ENCODE results near the gene CYSLTR2. TPM values are rescaled to one million over a fixed set of nuclear protein-coding genes. Genes with fewer than 3 reads are reported as not detected.
A peak's percentile ranks its signal among the peaks of the same experiment; 100 is the strongest.

Gene CYSLTR2, protein sequence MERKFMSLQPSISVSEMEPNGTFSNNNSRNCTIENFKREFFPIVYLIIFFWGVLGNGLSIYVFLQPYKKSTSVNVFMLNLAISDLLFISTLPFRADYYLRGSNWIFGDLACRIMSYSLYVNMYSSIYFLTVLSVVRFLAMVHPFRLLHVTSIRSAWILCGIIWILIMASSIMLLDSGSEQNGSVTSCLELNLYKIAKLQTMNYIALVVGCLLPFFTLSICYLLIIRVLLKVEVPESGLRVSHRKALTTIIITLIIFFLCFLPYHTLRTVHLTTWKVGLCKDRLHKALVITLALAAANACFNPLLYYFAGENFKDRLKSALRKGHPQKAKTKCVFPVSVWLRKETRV
- polyA plus RNA-seq (ENCODE audit: insufficient read length in 4 of 4), result under 1 TPM; 0.46 to 0.66 (median 0.53) TPM

DNA sequence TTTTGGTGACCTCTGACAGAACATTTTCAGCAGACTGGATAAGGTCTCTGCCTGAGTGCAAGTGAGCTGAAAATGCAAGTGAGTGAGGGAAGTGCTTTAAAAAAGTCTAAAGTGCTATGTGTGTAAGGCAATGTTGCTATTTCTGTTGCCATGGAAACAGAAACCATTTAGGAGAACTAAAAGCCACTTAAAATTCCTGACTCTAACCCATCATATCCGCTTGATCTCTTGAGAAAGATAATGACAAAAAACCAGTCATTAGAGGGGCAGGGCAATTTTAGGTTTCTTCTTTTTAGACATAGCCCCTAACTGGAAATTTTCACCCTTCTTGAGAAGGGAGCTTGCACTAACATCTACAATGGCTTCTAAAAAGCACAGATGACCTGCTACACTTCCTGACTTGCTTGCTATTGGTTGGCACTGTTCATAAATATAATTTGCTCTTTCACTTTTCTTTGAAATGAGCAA is at the start of gene CYSLTR2:
Gene CYSLTR2, plus strand, starts transcription at position 458 of the 468 bp plus-strand sequence. CDS start 52,889 bp downstream, outside the sequence.
- DNase-seq (ENCODE audit: low read depth in 4 of 4, low spot score in 3 of 4), result peak in 2 of 4 donors; percentile 15 to 26

DNA sequence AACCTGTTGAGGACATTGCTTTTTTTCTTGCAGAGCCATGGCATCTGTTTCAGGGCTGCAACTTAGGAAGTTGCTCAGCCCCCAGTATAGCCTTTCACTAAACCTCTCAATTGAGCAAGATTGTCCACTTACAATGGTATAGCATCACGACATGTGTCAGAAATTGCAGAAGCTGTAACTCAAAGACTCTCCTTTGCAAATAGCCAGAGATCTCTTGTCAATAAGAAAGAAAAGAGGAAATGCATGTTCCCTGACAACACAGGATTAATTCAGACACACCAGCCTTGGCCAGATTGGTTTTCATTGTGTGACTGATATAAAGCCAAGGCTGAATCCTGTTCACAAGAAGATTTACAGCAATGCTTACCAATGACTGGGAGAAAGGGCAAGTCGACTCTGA is 38.7 kb upstream of the CYSLTR2 start:
- no peak for DNase-seq (ENCODE audit: low read depth in 4 of 4, low spot score in 3 of 4)

DNA sequence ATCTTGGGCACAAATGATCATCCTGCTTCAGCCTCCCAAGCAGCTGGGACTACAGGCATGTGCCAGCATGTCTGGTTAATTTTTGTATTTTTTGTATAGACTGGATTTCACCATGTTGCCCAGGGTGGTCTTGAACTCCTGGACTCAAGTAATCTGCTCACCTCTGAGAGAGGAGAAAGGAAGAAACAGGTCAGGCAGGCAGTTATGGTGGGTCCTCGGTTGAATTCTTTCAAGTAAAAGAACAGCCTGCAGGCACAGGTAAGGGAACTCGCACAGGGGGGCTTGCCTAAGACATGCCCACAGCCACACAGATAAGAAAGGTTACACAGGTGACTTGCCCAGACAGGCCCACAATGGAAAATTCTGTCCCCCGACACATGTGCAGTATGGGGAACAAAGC is 34.8 kb upstream of the CYSLTR2 start:
- no peak for DNase-seq (ENCODE audit: low read depth in 4 of 4, low spot score in 3 of 4)

DNA sequence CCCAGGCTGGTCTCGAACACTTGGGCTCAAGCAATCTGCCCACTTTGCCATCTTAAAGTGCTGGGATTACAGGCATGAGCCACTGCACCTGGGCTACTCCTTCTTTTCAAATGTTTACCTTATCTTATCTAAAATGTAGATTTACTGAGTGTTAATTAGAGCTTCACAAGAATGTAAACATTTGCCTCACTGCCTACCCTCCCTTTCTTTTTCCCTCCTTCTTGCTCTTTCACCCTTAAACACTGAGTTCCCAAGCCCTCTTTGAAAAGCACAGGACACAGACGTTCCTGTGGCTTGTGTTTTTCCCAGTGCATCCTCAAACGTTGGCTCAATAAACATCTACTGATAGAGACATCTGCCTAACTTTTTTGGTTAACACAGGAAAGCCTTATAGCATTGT is 32.7 kb upstream of the CYSLTR2 start:
- DNase-seq (ENCODE audit: low read depth in 4 of 4, low spot score in 3 of 4), result no peak

DNA sequence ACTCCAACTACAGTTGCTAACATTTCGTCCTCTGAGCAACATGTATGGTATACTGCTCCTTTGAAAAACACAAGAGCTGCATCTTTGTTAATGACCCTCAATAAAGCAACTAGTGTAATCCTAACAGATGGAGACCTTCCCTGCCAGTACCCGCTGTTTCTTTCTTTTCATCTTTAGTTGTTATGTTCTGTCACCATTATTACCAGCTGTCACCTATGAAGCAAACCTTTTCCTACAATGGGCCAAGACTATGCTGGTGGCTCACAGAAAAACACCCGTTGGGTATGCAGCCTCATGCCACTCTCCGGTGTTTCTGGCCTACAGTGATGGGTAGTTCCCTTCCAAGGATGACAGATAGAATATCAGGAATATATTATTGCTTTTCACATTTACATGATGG is 29.7 kb upstream of the CYSLTR2 start:
- no peak for DNase-seq (ENCODE audit: low read depth in 4 of 4, low spot score in 3 of 4)

DNA sequence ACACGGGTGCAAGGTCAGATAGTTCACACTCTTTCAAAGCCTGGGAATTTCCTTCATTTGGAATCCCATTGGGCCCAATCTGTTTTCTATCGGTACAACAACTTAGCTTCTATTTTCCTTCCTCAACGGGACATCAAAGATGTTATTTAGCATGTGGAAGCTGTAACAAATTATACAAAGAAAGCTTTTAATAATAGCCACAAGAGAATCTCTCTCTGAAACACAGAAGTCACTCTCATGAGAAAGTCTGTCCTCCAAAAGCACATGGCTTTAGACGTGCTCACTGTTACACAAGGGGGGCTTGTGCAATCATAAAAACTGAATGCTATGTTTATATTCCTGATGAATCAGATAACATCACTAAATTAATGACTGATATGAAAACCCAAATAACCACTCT is 28.9 kb upstream of the CYSLTR2 start:
- no peak for DNase-seq (ENCODE audit: low read depth in 4 of 4, low spot score in 3 of 4)

DNA sequence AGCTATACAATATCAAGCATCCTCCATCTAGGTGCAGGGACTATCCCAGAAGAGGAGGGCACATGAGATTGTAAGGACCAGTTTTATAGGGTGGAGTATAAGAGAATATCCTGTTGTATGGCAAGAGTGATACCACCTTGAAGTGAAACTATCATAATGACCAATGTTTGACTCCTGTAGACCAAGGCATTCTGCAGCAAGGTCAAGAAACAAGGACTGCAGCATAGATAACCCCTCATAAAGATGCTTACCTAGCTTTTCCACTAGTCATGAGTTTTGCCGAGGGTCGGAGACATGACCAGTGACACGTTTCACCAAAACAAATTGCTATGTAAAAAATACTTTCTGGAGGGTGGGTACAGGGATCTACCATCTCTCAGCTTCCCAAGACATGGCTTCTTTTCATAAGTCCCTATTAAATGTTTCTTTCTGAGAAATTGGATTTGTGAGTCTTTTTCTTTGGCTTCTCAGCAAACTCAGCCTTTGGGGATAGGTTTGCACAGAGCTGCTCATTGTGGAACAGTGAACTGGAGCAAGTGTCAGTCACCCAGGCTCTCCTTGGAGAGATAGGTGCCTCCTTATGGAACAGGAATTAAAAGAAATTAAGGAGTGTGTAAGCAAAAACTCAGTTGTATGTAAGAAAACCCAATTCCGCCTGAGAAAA is 28.2 kb upstream of the CYSLTR2 start:
- no peak for DNase-seq (ENCODE audit: low read depth in 4 of 4, low spot score in 3 of 4)

DNA sequence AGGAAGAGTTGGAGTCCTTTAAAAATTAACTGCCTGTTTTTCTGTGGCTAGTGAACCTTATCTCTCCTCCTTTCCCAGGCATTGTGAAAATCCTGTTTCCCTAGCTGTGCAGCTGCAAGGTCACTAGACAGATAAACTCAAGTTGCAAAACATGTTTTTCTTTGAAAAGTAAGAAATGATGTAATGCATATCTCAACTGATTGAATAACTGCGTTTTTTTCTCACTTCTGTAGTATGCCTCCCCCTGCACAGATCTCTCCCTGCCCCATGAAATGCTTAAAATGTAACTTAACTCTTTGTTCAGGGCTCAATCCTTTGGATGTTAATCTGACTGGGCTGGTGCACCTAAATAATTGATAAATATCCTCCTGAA is 27.7 kb upstream of the CYSLTR2 start:
- peak in 3 of 4 donors; percentile 28 to 49 (median 48) for DNase-seq (ENCODE audit: low read depth in 4 of 4, low spot score in 3 of 4)

DNA sequence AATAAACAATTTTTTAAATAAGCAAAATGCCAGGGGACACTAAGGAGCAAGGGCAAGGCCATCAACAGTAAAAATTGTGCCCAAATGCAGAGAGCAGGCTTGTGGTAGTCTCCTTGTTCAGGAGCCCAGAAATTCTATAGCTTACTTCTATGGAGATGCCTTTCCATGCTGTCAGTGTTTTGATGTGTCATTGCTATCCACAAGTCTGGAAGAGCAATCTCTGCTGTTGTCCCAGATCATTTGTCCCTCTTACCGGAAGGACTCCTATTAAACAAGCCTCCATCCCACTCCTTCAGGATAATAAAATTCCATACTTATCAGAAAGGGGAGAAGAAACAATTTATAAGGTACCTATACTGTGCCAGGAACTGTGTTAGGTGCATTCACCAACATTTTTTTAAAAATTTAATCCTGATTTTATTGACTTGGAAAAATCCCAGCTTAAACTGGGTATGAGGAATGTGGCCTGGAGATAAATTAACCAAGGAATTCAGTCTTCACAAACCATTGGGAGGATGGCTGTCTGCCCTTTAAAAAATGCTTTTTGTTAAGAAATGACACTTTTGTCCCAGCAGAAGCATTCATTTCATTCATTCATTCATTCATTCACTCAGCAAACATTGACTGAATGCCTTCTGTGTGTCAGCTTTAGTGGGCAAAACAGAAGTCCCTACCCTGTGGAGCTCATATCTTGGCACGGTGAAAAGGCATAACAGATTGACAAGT is 26.8 kb upstream of the CYSLTR2 start:
- no peak for DNase-seq (ENCODE audit: low read depth in 4 of 4, low spot score in 3 of 4)

DNA sequence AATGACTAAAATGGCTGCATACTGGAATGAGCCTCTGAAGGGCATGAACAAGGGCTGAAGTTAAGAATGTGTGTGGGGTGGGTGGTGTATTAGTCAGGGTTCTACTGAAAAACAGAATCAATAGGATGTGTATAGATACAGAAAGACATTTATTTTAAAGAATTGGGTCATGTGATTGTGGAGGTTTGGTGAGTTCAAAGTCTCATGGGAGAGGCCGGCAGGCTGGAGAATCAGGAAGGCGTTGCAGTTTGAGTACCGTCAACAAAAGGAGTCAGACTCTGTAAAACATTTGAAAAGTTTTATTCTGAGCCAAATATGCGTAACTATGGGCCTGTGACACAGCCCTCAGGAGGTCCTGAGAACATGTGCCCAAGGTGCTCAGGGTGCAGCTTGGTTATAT is 24.5 kb upstream of the CYSLTR2 start:
- DNase-seq (ENCODE audit: low read depth in 4 of 4, low spot score in 3 of 4), result no peak

DNA sequence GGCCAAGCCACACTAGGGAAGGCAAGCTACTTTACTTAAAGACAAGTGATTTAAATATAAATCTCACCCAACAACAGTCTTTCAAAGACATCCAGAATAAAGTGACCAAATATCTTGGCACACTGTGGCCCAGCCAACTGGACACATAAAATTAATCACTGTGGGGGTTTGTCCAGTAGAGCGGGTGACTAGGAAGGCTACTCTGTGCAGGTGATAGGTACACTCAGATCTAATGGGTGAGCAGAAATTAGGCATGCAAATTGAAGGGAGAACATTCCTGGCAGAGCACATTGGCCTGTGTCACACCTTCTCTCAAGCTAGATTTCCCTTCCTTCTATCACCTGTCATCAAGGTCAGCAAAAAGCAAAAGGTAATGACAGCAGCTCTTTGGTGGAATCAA is 23.4 kb upstream of the CYSLTR2 start:
- no peak for DNase-seq (ENCODE audit: low read depth in 4 of 4, low spot score in 3 of 4)

DNA sequence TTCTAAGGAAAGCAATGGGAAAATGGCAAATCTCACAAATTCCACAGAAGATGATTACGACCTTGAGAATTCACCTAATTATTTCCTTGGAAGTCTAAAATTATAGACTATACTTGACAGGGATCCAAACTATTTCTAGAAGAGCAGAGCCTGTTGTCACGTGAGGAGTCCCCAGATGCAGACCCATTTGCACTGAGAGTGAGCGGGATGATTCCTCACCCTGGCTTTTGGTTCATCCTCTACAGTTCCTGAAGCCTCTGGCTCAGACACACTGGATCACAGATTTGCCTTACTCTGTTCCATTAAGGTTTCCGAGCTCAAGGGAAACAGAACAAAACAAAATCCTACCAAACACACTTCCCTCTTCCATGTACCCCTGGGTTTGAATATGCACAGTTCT is 23.0 kb upstream of the CYSLTR2 start:
- no peak for DNase-seq (ENCODE audit: low read depth in 4 of 4, low spot score in 3 of 4)

DNA sequence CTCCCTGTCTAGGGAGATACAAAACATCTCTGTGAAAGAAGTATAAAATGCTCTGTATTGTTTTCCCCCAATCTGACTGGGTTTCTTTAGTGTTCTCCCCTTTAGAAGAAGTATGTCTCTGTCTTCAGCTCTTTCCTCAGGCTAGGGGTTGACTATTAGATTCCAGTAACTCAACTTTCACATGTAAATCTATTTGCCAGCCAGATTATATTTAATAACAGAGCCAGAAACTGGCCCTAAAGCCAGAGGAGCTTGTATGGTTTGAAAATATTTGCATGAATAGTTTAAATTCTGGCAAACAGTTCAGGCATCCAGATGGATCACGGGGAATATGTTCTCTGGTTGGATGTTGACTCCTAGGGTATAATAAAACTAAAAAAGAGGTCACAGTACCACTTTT is 22.3 kb upstream of the CYSLTR2 start:
- DNase-seq (ENCODE audit: low read depth in 4 of 4, low spot score in 3 of 4), result no peak

DNA sequence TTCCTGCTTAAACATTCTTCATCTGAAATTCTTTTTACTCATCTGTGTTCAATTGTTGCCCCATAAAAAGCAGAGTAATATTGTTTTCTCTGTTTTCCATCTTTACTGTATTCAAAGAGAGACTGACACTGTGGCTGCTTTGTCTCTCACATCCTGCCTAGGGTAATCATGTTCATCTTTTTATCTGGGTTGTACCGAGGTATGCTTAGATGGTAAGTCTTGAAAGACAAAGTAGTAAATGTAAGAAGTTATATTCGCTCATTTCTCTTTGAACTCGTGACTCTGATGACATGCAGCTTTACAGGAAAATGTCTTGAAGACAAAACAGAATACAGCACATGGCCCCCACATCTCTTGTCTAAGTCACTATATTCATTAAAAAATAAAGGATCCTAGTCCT is 20.0 kb upstream of the CYSLTR2 start:
- no peak for DNase-seq (ENCODE audit: low read depth in 4 of 4, low spot score in 3 of 4)

DNA sequence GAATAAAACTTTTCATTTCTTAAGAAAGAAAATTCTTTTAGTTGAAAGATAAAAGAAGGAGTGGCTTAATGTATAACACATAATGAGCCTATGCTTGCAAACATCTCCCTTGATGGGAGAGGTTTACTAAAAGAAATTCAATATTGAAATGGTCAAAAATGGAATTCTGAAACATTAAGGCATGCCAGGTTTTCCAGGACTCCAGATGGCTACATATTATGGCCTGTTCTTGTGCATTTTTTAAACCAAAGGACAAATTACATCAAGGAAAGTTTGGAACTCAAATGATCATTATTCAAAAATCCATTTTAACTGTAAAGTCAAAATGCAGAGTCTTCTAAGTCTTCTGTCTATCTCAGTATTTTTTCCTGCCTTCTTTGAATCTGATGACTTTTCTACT is 19.1 kb upstream of the CYSLTR2 start:
- no peak for DNase-seq (ENCODE audit: low read depth in 4 of 4, low spot score in 3 of 4)

DNA sequence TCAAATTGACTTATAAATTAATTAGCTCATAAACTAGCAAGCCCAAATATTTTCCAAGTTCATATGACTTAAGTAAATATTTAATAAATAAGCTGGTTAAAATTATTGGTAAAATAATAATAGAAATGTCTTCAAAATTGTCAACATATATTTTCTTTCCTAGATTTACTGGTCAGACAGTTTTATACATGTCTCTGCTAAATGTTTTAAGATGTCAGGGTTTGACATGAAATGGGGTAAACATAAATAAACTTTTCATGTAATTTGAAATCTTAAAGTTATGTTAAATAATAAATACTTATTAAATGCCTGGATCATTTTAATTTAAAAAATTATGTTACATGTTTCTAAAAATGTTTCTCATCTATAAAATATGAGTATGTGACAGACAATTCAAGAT is 18.3 kb upstream of the CYSLTR2 start:
- DNase-seq (ENCODE audit: low read depth in 4 of 4, low spot score in 3 of 4), result no peak

DNA sequence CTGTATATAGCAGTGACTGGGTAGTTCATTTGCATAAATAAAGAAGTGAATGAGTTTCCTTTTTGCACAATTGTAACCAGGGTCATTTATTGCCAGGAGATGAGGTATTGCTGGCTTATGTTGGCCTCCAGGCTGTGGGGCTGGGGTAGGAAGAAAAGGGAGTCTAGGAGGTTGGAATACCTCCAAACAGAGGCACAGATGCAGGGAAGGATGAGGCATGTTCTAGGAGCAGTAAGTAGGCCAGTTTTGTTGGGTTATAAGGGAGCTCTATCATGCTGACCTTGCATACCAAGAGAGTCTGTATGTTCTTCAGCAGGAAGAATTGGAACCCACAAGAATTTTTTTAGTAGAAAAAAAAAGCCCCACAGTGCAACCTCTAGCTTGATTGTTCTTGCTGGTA is 17.2 kb upstream of the CYSLTR2 start:
- no peak for DNase-seq (ENCODE audit: low read depth in 4 of 4, low spot score in 3 of 4)

DNA sequence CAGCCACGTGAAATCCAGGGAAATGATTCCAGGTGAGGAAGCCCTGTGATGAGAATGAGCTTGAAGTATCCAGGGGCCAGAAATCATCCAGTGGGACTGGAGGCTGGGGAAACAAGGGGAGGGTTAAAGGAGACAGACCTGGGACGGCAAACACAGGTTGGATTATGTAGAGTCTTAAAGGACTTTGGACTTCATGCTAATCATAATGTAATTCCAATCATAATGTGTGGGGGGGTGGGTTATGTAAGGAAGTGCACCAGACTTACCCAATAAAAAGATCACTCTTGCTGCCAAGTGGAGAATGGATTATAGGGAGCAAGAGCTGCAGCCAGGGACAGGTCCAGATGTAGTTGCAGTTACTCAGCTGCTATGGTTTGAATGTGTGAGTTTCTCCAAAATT is 16.1 kb upstream of the CYSLTR2 start:
- no peak for DNase-seq (ENCODE audit: low read depth in 4 of 4, low spot score in 3 of 4)

DNA sequence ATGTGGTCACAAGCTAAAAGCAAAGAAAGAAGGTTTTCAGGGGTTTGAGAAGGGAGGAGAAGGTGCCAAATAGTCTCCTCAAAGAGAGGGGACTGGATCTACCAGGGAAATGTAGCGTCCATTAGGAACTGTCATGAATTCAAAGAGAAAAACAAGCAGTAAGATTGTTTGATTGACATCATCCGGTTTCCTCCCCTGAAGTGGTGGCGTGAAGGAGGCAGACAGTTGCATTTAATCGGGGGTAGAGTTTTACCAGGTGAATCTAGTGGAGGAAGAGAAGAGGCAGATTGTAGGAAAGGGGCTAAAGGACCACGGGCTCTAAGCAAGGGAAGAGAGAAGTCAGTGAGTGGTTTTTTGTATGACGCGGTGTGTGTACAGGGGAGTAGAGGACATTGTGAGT is 13.0 kb upstream of the CYSLTR2 start:
- DNase-seq (ENCODE audit: low read depth in 4 of 4, low spot score in 3 of 4), result no peak

DNA sequence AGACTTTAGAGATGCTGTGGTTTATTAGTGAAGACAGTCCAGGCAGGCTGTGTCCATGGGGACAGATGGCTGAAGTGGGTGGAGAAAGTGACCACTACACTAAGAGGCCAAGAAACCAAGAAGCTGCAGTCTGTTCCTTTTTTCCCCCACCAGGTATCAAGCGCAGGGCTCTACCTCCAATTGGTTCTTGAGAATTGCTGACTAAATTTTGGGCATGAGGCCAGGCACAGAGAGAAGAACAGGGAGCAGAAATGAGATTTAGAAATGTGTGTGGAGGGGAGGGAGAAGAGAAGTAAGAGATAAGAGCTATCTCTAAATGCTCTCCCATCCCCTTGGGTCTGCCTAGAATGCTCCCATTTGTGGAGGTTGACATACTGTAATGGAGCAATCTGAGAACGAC is 12.3 kb upstream of the CYSLTR2 start:
- no peak for DNase-seq (ENCODE audit: low read depth in 4 of 4, low spot score in 3 of 4)

DNA sequence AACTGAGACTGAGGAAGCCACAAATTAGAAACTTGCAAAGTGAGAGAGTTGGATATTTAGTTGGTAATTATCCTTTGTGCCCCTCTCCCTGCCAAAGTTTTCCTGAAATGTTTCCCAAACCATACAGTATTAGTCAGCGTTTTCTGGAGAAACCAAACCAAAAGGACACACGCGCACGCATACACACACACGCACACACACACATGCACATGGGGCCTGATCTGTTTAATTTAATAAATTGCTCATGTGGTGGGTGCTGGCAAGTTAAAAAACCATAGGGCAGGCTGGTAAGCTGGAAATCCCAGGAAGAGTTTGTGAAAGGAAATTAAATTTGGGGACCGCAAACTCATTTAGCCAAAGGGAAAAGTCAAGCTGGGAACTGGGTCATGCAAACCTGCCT is 11.7 kb upstream of the CYSLTR2 start:
- DNase-seq (ENCODE audit: low read depth in 4 of 4, low spot score in 3 of 4), result no peak

DNA sequence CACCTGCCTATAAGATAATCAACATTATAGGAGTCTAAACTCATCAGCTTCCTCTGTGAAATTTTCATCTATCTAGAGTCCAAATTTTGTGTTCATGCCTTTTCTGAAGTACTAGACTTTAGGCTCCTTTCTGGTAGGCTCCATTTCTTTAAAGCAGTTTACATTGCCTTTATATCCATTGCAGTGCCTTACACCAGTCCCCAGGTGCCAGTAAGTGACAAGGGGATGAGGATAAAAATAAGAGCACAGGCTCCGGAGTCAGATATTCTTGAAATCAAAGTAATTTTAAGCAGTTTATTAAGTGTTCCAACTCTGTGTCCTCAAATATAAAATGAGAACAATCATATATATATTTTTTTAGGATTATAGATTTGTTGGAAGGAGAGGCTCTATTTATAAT is 10.6 kb upstream of the CYSLTR2 start:
- DNase-seq (ENCODE audit: low read depth in 4 of 4, low spot score in 3 of 4), result no peak
